HCT116 (cell line): Measurements from ENCODE around the gene LMAN2L.

Experiments
- CBX3 ChIP-seq: IDR thresholded peaks from 2 replicates; pipeline ENCODE4 v1.6.1; 2012; ENCODE audit warnings: low read depth
- CEBPB ChIP-seq: IDR thresholded peaks from 2 replicates; pipeline ENCODE4 v1.6.1; 2012; ENCODE audit warnings: low read depth
- CTCF ChIP-seq, 3 experiments: fragments of 200-600 bp in 1 of 3; sonication (generic) in 1 of 3; IDR thresholded peaks in 2 of 3; conservative IDR thresholded peaks in 1 of 3; 2 replicates each; pipeline ENCODE4 v1.5.1; 2012 to 2017; ENCODE audit warnings: low read depth in 2 of 3, low read length in 2 of 3, antibody characterized with exemption in 1 of 3, borderline replicate concordance in 1 of 3, control low read depth in 1 of 3, mild to moderate bottlenecking in 1 of 3, mixed read lengths in 1 of 3, mixed run types in 1 of 3, moderate library complexity in 1 of 3; ENCODE audit not compliant: insufficient read depth in 1 of 3
- EGR1 ChIP-seq: IDR thresholded peaks from 2 replicates; pipeline ENCODE4 v1.6.1; 2012; ENCODE audit warnings: low read depth
- EZH2phosphoT487 ChIP-seq: fragments of 200-600 bp; IDR thresholded peaks from 2 replicates; pipeline ENCODE4 v1.6.1; 2018; ENCODE audit warnings: antibody characterized with exemption, borderline replicate concordance
- JUND ChIP-seq: IDR thresholded peaks from 2 replicates; pipeline ENCODE4 v1.6.1; 2012
- MAX ChIP-seq: IDR thresholded peaks from 2 replicates; pipeline ENCODE4 v1.6.1; 2012
- POLR2A ChIP-seq: IDR thresholded peaks from 2 replicates; pipeline ENCODE4 v1.7.0; 2011; ENCODE audit warnings: borderline replicate concordance; ENCODE audit not compliant: insufficient read depth, insufficient read length; ENCODE audit errors: extremely low read depth
- POLR2AphosphoS5 ChIP-seq: IDR thresholded peaks from 2 replicates; pipeline ENCODE4 v1.6.1; 2011; ENCODE audit warnings: mild to moderate bottlenecking, low read depth, low read length, moderate library complexity
- SIN3A ChIP-seq: IDR thresholded peaks from 2 replicates; pipeline ENCODE4 v1.6.1; 2012; ENCODE audit warnings: low read depth
- ZNF274 ChIP-seq: fragments of 200-500 bp; sonication (Bioruptor generic); IDR thresholded peaks from 2 replicates; pipeline ENCODE4 v1.6.1; 2014; ENCODE audit warnings: mild to moderate bottlenecking, low read depth, low read length, inconsistent platforms

- no peak for TF ChIP-seq MAX
- TF ChIP-seq POLR2A, result no peak
- TF ChIP-seq CTCF (IDR thresholded peaks at IDR 0.05 in 2 of 3, conservative IDR thresholded peaks at IDR 0.05 in 1 of 3; ENCODE audit: borderline replicate concordance in 1 of 3, insufficient read depth in 1 of 3, low read depth in 2 of 3, low read length in 2 of 3), result no peak
- no peak for TF ChIP-seq CBX3
- TF ChIP-seq SIN3A, result no peak
- no peak for TF ChIP-seq ZNF274
- TF ChIP-seq EZH2phosphoT487, result no peak
- no peak for TF ChIP-seq JUND
- TF ChIP-seq CEBPB, result no peak
- no peak for TF ChIP-seq POLR2AphosphoS5
- no peak for TF ChIP-seq EGR1
These were observed 71.1 kb downstream of the LMAN2L start for GRCh38 chr2:96668771-96669170.
